Kidney epithelial cell (primary cell): ENCODE data around the gene BCR. TPM values are rescaled to one million over a fixed set of nuclear protein-coding genes. Genes with fewer than 3 reads are reported as not detected.

Source experiments
- DNase-seq: peaks from one replicate; pipeline ENCODE4 v3.0.0-alpha.2; 2010; ENCODE audit warnings: low read depth
- H3K27me3 ChIP-seq: 2 replicates; pipeline ENCODE4 v1.6.0; 2011; ENCODE audit warnings: low read length; ENCODE audit not compliant: control insufficient read depth, insufficient read depth
- H3K36me3 ChIP-seq: 2 replicates; pipeline ENCODE4 v1.5.1; 2011; ENCODE audit warnings: low read length; ENCODE audit not compliant: control insufficient read depth, insufficient read depth
- H3K4me3 ChIP-seq: 2 replicates; pipeline ENCODE4 v1.5.1; 2011; ENCODE audit warnings: low read depth, mild to moderate bottlenecking, control low read depth, low read length
- total RNA-seq: library from RNA; depleted of rRNA; stranded (reverse); fragments of >200 nt; gene quantifications from 2 replicates; pipeline ENCODE4 v1.2.3, GENCODE V29; 2015
- TF ChIP-seq, protein P1 (sequence below): IDR thresholded peaks from 2 replicates; pipeline ENCODE4 v1.5.1; 2011; ENCODE audit warnings: mild to moderate bottlenecking, moderate library complexity, low read length, control low read depth, inconsistent platforms; ENCODE audit not compliant: insufficient read depth, poor library complexity, severe bottlenecking

BCR gene
- total RNA-seq, 1 donor from 2014 or later = 42.5 TPM

DNA sequence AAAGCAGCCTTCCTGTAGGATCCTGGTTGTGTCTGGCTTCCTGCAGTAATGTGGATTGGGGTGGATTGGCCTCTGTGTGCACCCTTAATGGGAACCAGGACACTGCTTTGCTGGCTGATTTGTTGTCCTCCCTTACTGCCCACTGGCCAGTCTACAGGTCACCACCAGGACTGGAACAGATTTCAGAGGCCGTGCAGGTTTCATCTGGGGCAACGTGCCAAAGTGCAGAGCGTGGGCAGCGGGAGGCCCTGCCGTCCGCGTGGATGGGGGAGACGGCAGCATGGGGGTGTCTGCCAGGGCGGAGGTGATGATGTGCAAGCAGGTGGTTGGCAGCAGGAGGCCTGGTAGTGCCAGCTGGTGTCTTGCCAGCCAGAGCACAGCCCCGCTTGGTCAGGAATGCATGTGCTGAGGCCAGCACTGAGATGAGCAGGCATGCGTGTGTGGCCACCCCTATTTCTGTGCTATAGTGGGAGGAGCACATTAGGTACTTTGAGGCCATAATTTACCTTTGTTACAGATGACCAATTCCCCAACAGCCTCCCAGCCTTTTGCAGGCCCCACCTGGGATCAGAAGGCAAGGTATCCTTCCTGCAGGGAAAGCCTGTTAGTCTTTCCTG lies 24.3 kb downstream of the BCR start:
- DNase-seq = no peak
- Histone ChIP-seq H3K27me3 (no peaks in the 10 kb centered on the region), H3K36me3 (no peaks in the 10 kb centered on the region), H3K4me3 (no peak overlapping the region)
- TF ChIP-seq, protein P1, sequence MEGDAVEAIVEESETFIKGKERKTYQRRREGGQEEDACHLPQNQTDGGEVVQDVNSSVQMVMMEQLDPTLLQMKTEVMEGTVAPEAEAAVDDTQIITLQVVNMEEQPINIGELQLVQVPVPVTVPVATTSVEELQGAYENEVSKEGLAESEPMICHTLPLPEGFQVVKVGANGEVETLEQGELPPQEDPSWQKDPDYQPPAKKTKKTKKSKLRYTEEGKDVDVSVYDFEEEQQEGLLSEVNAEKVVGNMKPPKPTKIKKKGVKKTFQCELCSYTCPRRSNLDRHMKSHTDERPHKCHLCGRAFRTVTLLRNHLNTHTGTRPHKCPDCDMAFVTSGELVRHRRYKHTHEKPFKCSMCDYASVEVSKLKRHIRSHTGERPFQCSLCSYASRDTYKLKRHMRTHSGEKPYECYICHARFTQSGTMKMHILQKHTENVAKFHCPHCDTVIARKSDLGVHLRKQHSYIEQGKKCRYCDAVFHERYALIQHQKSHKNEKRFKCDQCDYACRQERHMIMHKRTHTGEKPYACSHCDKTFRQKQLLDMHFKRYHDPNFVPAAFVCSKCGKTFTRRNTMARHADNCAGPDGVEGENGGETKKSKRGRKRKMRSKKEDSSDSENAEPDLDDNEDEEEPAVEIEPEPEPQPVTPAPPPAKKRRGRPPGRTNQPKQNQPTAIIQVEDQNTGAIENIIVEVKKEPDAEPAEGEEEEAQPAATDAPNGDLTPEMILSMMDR = no peak

DNA sequence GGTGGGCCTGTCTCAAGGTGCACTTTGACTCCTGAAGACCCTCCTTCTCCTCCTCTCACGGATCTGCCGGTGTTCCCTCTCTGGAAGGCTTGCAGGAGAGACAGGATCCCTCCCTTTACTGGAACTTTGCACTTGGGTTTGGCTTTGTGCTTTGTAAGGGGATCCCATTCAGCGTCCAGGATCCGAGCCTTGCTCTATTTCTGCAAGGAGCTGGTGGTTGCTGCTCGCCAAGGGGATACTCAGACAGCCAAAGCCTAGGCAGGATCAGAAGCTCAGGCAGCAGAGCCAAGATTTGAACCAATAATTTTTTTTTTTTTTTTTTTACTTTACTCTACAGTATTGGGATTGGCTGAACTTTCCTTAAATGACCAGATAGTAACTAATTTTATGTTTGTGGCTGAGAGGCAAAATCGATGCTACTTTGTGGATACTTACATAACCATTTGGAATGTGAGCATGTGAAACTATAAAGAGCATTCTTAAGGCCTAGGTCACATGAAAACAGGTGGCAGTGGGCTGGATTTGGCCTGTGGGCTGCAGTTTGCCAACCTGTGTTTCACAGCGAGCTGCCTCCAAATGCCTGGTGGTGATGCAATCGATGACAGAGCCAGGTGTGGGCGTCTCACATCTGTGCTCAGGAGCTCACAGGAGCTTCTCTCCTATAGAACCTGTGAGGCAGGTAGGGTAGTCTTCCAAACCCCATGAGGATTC lies 25.2 kb downstream of the BCR start:
- Histone ChIP-seq H3K4me3 (no peak overlapping the region), H3K27me3 (no peaks in the 10 kb centered on the region), H3K36me3 (no peaks in the 10 kb centered on the region)
- no peak for DNase-seq
- TF ChIP-seq, protein P1 = no peak

DNA sequence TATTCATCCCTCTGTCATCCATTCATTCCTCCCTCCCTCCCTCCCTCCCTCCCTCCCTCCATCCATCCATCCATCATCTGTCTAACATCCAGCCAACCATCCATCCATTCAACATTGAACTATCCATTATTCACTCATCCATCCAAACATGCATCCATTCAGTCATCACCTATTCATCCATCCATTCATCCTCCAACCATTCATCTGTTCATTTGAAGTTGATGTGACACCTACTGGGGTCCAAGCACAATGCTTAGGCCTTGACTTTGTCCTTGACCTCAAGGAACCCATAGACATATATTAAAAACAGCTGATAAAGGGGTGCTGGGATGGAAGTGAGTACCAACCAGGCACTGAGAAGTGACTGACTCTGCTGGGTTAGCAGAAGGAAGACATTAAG lies 26.6 kb downstream of the BCR start:
- Histone ChIP-seq H3K4me3 (no peak overlapping the region), H3K36me3 (no peaks in the 10 kb centered on the region), H3K27me3 (no peaks in the 10 kb centered on the region)
- TF ChIP-seq, protein P1 = no peak
- DNase-seq = no peak

- TF ChIP-seq, protein P1 = no peak
- no peak overlapping the region for H3K4me3 ChIP-seq
- no peaks in the 10 kb centered on the region for H3K27me3 ChIP-seq
- no peaks in the 10 kb centered on the region for H3K36me3 ChIP-seq
- no peak for DNase-seq
Observed at GRCh38 chr22:23207729-23208393, 27.6 kb downstream of the BCR start.

DNA sequence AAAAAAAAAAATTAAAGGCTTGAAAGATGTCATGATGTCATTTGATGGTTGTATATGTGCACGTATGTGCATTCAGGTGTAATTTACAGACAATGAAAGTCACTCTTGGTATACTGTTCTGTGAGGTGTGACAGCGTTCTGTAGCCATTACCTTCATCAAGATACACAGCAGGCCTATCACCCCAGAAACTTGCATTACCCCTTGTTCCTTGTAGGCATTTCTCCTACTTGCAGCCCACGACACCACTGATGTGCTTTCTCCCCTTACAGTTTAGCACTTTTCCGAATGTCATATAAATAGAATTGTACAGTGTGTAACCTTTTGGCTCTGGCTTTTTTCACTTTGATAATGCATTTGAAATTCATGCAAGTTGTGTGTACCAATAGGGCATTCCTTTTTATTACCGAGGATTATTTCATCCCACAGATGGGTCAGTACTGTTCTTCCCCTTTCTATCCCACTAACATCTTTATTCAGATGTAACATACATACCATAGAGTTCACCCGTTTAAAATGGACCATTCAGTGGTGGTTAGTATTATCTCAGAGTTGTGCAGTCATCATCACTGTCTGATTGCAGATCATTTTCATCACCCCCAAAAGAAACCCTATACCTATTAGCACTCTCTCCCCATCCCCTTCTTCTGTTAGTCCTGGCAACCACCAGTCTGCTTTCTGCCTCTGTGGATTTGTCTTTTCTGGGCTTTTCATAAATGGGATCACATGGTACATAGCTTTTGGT lies 30.3 kb downstream of the BCR start:
- DNase-seq = no peak
- Histone ChIP-seq H3K27me3 (no peaks in the 10 kb centered on the region), H3K4me3 (no peak overlapping the region), H3K36me3 (no peaks in the 10 kb centered on the region)
- TF ChIP-seq, protein P1 = no peak
